Adrenal gland (tissue), 5 donors: ENCODE data around the gene METAP1.

Experiments used
- POLR2A ChIP-seq, 2 donors: fragments of 450-650 bp; IDR thresholded peaks; one replicate each; pipeline ENCODE4 v1.6.1; 2017; ENCODE audit warnings: antibody characterized with exemption in 2 of 2, mild to moderate bottlenecking in 2 of 2, moderate library complexity in 1 of 2
- TF ChIP-seq, protein P1 (sequence below), 6 experiments: fragments of 450-650 bp in 4 of 6; fragments of 200-600 bp in 2 of 6; sonication (generic) in 1 of 6; IDR thresholded peaks; 1 replicate in 5 of 6; 2 replicates in 1 of 6; pipeline versions ENCODE4 v1.5.1 to v1.8.0; 2016 to 2021; ENCODE audit warnings: antibody characterized with exemption in 6 of 6, mild to moderate bottlenecking in 2 of 6, moderate library complexity in 1 of 6
- donor health status: DM: no; HTN: no; CAD: no.

DNA sequence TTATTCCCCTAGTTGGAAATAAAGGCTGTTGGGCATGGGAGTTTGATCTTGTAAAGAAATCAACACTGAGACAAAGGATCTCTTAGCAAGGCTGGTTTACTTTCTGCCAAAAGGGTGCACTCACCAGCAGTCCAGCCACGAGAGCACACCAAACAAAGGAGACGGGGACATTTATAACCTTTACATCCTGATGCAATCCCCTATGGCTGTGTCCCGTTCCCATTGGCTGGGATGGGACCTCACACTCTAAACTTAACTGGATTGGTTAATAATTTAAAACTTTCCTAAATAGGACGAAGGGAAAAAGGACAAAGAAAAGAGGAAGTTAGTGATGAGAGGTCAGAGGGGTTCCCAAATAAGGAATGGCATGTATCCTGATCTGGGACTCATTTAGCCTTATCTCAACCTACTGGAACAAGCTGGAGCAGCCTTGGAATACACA lies 17.9 kb downstream of the METAP1 start:
- no peak for TF ChIP-seq POLR2A (IDR thresholded peaks at IDR 0.05)
- TF ChIP-seq, protein P1, sequence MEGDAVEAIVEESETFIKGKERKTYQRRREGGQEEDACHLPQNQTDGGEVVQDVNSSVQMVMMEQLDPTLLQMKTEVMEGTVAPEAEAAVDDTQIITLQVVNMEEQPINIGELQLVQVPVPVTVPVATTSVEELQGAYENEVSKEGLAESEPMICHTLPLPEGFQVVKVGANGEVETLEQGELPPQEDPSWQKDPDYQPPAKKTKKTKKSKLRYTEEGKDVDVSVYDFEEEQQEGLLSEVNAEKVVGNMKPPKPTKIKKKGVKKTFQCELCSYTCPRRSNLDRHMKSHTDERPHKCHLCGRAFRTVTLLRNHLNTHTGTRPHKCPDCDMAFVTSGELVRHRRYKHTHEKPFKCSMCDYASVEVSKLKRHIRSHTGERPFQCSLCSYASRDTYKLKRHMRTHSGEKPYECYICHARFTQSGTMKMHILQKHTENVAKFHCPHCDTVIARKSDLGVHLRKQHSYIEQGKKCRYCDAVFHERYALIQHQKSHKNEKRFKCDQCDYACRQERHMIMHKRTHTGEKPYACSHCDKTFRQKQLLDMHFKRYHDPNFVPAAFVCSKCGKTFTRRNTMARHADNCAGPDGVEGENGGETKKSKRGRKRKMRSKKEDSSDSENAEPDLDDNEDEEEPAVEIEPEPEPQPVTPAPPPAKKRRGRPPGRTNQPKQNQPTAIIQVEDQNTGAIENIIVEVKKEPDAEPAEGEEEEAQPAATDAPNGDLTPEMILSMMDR (IDR thresholded peaks at IDR 0.05): no peak
